Measurements from ENCODE around the gene ZP1. TPM values are rescaled to one million over a fixed set of nuclear protein-coding genes. Genes with fewer than 3 reads are reported as not detected.
A peak's percentile ranks its signal among the peaks of the same experiment; 100 is the strongest.

ZP1 gene
- polyA plus RNA-seq, 1 donor: 0.07 TPM

DNA sequence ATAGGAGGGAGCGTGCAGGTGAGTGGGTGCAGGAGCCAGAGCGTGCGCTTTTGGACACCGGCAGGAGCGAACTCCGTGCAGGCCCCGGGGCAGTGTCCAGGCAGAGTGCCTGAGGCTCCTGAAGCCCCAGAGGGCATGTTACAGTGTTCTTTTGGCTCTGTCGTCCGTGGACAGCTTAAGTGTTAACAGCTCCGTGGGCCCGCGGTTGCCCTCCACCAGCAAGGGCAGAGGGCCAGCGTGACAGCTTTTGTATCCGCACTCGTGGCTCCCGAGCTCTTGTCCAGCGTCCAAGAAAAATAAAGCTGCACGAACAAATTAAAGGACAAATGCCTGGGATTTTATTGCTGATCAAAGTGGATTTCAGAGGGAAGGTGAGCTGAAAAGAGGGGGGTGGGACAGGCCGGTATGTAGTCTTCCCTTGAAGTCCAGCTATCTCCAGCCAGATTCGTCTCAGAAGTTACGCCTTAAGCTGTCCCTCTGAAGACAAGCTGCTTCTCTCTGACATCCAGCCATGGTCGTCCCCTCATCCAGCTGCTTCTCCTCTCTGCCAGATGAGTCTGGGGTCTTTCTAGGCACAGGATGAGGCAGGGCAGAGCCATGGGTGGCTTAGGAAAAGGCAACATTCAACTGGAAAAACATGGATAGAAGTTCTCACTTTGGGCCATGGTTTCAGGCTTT, 45.6 kb downstream of the ZP1 start:
- H3K36me3 ChIP-seq (ENCODE audit: control insufficient read depth, insufficient read depth, low read length): peaks cover 2% of the 10 kb centered on the region
- no peak overlapping the region for H3K27ac ChIP-seq (ENCODE audit: low read length)
- no peaks in the 10 kb centered on the region for H3K9me3 ChIP-seq (ENCODE audit: control insufficient read depth, low read depth, low read length)
- DNase-seq: no peak
- peaks cover 4% of the 10 kb centered on the region for H3K27me3 ChIP-seq (ENCODE audit: control insufficient read depth, insufficient read depth, low read length)
- no peak overlapping the region for H3K4me3 ChIP-seq (ENCODE audit: low read length)
- peaks cover 20% of the 10 kb centered on the region for H3K4me1 ChIP-seq (ENCODE audit: control insufficient read depth, insufficient read depth, low read length)
- WGBS (ENCODE audit: insufficient coverage, low lambda C conversion rate): 98% methylated on average over 5 of the region's 22 CpGs

- H3K27me3 ChIP-seq (ENCODE audit: control insufficient read depth, insufficient read depth, low read length): peaks cover 4% of the 10 kb centered on the region
- 0% methylated on average over 4 of the region's 70 CpGs for WGBS (ENCODE audit: insufficient coverage, low lambda C conversion rate)
- peaks cover 20% of the 10 kb centered on the region for H3K4me1 ChIP-seq (ENCODE audit: control insufficient read depth, insufficient read depth, low read length)
- H3K27ac ChIP-seq (ENCODE audit: low read length): peak within 1 kb of the TSS; percentile 87
- peak; percentile 84 to 93 for DNase-seq
- H3K4me3 ChIP-seq (ENCODE audit: low read length): peak within 1 kb of the TSS; percentile 71
- peaks cover 2% of the 10 kb centered on the region for H3K36me3 ChIP-seq (ENCODE audit: control insufficient read depth, insufficient read depth, low read length)
- no peaks in the 10 kb centered on the region for H3K9me3 ChIP-seq (ENCODE audit: control insufficient read depth, low read depth, low read length)
Observed at GRCh38 chr11:60913793-60914632, 46.7 kb downstream of the ZP1 start, which contains the start of gene TMEM109. TMEM109 (plus strand) TSS chr11:60914158; CDS start chr11:60919694, 5,536 bp downstream.

DNA sequence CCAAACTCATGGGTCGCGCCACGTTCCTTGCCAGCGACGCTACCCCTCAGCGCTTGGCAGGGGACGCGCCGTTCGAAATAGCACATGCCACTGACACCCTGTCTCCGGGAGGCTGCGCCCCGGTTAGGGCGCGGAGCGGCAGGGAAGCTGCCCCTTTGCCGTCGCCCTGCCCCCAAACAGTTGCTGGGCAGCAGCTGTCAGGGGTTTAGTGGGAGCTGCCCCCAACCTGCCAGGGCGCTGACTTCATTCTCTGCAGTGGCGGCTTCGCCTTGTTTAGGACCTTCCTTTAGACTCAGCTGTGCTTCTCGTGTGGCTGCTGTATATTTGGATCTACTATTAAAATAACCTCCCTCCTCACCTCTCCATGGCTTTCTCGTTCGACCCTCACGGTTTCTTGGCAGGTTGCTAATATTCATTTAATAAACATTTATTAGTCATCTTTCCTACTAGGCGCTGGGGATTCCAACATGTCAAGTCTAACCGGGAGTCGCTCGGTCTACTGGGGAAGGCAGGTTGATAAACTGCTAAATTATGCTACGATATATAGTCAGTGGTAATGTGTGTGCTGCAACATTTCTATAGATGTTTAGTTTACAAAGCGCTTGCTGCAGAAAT, 47.4 kb downstream of the ZP1 start:
- H3K4me1 ChIP-seq (ENCODE audit: control insufficient read depth, insufficient read depth, low read length): peaks cover 20% of the 10 kb centered on the region
- H3K27ac ChIP-seq (ENCODE audit: low read length): peak overlapping the region; percentile 87
- DNase-seq: peak in 1 of 2 donors; percentile 66
- peaks cover 4% of the 10 kb centered on the region for H3K27me3 ChIP-seq (ENCODE audit: control insufficient read depth, insufficient read depth, low read length)
- no peaks in the 10 kb centered on the region for H3K9me3 ChIP-seq (ENCODE audit: control insufficient read depth, low read depth, low read length)
- WGBS (ENCODE audit: insufficient coverage, low lambda C conversion rate): 0% methylated on average over 4 of the region's 31 CpGs
- peak overlapping the region; percentile 71 for H3K4me3 ChIP-seq (ENCODE audit: low read length)
- H3K36me3 ChIP-seq (ENCODE audit: control insufficient read depth, insufficient read depth, low read length): peaks cover 4% of the 10 kb centered on the region

GRCh38 chr11:60915248-60915914, 48.0 kb downstream of the ZP1 start:
- H3K9me3 ChIP-seq (ENCODE audit: control insufficient read depth, low read depth, low read length): no peaks in the 10 kb centered on the region
- H3K36me3 ChIP-seq (ENCODE audit: control insufficient read depth, insufficient read depth, low read length): peaks cover 10% of the 10 kb centered on the region
- peaks cover 2% of the 10 kb centered on the region for H3K27me3 ChIP-seq (ENCODE audit: control insufficient read depth, insufficient read depth, low read length)
- 0% methylated on average over 1 of the region's 17 CpGs for WGBS (ENCODE audit: insufficient coverage, low lambda C conversion rate)
- peaks cover 20% of the 10 kb centered on the region for H3K4me1 ChIP-seq (ENCODE audit: control insufficient read depth, insufficient read depth, low read length)
- H3K4me3 ChIP-seq (ENCODE audit: low read length): peak overlapping the region; percentile 71
- H3K27ac ChIP-seq (ENCODE audit: low read length): peak overlapping the region; percentile 24
- peak in 1 of 2 donors; percentile 55 for DNase-seq

DNA sequence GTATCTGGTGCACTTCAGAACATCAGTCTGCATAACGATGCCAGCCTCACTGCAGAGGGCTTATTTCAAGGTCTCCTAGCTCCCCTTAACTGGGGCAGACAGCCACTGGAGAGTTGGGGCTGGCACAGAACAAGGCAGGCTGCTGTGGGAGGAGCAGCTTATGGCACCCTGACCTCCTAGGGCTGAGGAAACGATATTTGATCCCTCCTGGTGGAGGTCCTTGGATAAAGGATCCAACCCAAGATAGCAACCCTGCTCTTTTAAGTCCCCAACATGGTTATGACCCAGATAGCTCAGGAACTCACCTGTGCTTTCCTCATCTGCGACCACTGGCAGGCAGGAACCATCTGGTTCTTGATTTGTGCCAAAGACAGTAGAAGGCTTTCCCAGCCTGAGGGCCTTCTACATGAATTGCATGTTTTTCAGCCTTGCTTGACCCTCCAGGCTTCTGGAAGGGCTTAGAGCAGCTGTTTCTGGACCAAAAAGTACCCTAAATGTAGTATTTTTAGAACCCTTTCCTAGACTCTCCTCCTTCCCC, 49.4 kb downstream of the ZP1 start:
- peaks cover 20% of the 10 kb centered on the region for H3K4me1 ChIP-seq (ENCODE audit: control insufficient read depth, insufficient read depth, low read length)
- no peaks in the 10 kb centered on the region for H3K9me3 ChIP-seq (ENCODE audit: control insufficient read depth, low read depth, low read length)
- H3K27ac ChIP-seq (ENCODE audit: low read length): no peak overlapping the region
- peaks cover 2% of the 10 kb centered on the region for H3K27me3 ChIP-seq (ENCODE audit: control insufficient read depth, insufficient read depth, low read length)
- H3K36me3 ChIP-seq (ENCODE audit: control insufficient read depth, insufficient read depth, low read length): peaks cover 23% of the 10 kb centered on the region
- no peak for DNase-seq
- no CpG with 5 or more reads among the region's 3 CpGs for WGBS (ENCODE audit: insufficient coverage, low lambda C conversion rate)
- no peak overlapping the region for H3K4me3 ChIP-seq (ENCODE audit: low read length)

DNA sequence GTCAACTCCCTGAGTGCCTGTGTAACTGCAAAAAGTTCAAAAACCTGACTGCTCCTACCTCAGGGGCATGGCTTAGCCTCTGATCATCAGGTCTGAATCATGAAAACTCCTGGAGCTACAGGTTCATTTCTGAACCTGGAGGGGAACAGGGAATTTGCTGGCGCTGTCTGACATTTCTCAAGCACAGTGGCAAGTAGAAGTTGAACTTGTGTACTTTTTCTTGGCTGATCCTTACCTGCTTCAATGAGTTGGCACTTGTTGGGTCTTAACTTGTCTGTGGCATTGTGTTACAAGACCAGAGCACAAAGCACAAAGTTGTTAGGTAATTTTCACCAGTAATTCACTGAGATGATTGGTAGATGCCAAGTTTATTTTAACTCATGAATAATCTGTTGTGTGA, 49.9 kb downstream of the ZP1 start:
- peaks cover 20% of the 10 kb centered on the region for H3K4me1 ChIP-seq (ENCODE audit: control insufficient read depth, insufficient read depth, low read length)
- H3K36me3 ChIP-seq (ENCODE audit: control insufficient read depth, insufficient read depth, low read length): peaks cover 29% of the 10 kb centered on the region
- no peaks in the 10 kb centered on the region for H3K9me3 ChIP-seq (ENCODE audit: control insufficient read depth, low read depth, low read length)
- no CpG with 5 or more reads among the region's 1 CpG for WGBS (ENCODE audit: insufficient coverage, low lambda C conversion rate)
- no peak for DNase-seq
- H3K4me3 ChIP-seq (ENCODE audit: low read length): no peak overlapping the region
- no peak overlapping the region for H3K27ac ChIP-seq (ENCODE audit: low read length)
- H3K27me3 ChIP-seq (ENCODE audit: control insufficient read depth, insufficient read depth, low read length): no peaks in the 10 kb centered on the region

GRCh38 chr11:60918251-60918938, 51.1 kb downstream of the ZP1 start:
- Histone ChIP-seq H3K9me3 (ENCODE audit: control insufficient read depth, low read depth, low read length) (no peaks in the 10 kb centered on the region), H3K27me3 (ENCODE audit: control insufficient read depth, insufficient read depth, low read length) (no peaks in the 10 kb centered on the region), H3K27ac (ENCODE audit: low read length) (no peak overlapping the region), H3K4me1 (ENCODE audit: control insufficient read depth, insufficient read depth, low read length) (peaks cover 16% of the 10 kb centered on the region), H3K36me3 (ENCODE audit: control insufficient read depth, insufficient read depth, low read length) (peaks cover 35% of the 10 kb centered on the region), H3K4me3 (ENCODE audit: low read length) (no peak overlapping the region)
- 40% methylated on average over 1 of the region's 4 CpGs for WGBS (ENCODE audit: insufficient coverage, low lambda C conversion rate)
- no peak for DNase-seq

GRCh38 chr11:60918939-60919265, 51.6 kb downstream of the ZP1 start:
- Histone ChIP-seq H3K4me1 (ENCODE audit: control insufficient read depth, insufficient read depth, low read length) (peaks cover 16% of the 10 kb centered on the region), H3K9me3 (ENCODE audit: control insufficient read depth, low read depth, low read length) (no peaks in the 10 kb centered on the region), H3K27ac (ENCODE audit: low read length) (no peak overlapping the region), H3K36me3 (ENCODE audit: control insufficient read depth, insufficient read depth, low read length) (peaks cover 35% of the 10 kb centered on the region), H3K27me3 (ENCODE audit: control insufficient read depth, insufficient read depth, low read length) (no peaks in the 10 kb centered on the region), H3K4me3 (ENCODE audit: low read length) (no peak overlapping the region)
- no CpG with 5 or more reads among the region's 2 CpGs for WGBS (ENCODE audit: insufficient coverage, low lambda C conversion rate)
- DNase-seq: no peak

- no peak for DNase-seq
- no peak overlapping the region for H3K4me3 ChIP-seq (ENCODE audit: low read length)
- H3K27ac ChIP-seq (ENCODE audit: low read length): no peak overlapping the region
- peaks cover 35% of the 10 kb centered on the region for H3K36me3 ChIP-seq (ENCODE audit: control insufficient read depth, insufficient read depth, low read length)
- H3K27me3 ChIP-seq (ENCODE audit: control insufficient read depth, insufficient read depth, low read length): no peaks in the 10 kb centered on the region
- WGBS (ENCODE audit: insufficient coverage, low lambda C conversion rate): no CpG with 5 or more reads among the region's 1 CpG
- no peaks in the 10 kb centered on the region for H3K9me3 ChIP-seq (ENCODE audit: control insufficient read depth, low read depth, low read length)
- H3K4me1 ChIP-seq (ENCODE audit: control insufficient read depth, insufficient read depth, low read length): peaks cover 19% of the 10 kb centered on the region
Observed at GRCh38 chr11:60919320-60919719, 52.0 kb downstream of the ZP1 start.

Measured in large intestine (tissue), 3 donors.